Stimulated activated CD8-positive, alpha-beta memory T cell treated with anti-CD3 and anti-CD28 coated beads, Interleukin-15, amount 100 ng/mL, for 1 hour (primary cell): Measurements from ENCODE around the gene BMF.
"Not testable (repeated sequence)": the region's sequence is repeated elsewhere in the genome, so short reads cannot be mapped to it uniquely, and the experiment has no call there.

Experiments
- DNase-seq: peaks from one replicate; pipeline ENCODE4 v3.0.0-alpha.2; 2020; ENCODE audit warnings: low read depth

The BMF gene, protein sequence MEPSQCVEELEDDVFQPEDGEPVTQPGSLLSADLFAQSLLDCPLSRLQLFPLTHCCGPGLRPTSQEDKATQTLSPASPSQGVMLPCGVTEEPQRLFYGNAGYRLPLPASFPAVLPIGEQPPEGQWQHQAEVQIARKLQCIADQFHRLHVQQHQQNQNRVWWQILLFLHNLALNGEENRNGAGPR

DNA sequence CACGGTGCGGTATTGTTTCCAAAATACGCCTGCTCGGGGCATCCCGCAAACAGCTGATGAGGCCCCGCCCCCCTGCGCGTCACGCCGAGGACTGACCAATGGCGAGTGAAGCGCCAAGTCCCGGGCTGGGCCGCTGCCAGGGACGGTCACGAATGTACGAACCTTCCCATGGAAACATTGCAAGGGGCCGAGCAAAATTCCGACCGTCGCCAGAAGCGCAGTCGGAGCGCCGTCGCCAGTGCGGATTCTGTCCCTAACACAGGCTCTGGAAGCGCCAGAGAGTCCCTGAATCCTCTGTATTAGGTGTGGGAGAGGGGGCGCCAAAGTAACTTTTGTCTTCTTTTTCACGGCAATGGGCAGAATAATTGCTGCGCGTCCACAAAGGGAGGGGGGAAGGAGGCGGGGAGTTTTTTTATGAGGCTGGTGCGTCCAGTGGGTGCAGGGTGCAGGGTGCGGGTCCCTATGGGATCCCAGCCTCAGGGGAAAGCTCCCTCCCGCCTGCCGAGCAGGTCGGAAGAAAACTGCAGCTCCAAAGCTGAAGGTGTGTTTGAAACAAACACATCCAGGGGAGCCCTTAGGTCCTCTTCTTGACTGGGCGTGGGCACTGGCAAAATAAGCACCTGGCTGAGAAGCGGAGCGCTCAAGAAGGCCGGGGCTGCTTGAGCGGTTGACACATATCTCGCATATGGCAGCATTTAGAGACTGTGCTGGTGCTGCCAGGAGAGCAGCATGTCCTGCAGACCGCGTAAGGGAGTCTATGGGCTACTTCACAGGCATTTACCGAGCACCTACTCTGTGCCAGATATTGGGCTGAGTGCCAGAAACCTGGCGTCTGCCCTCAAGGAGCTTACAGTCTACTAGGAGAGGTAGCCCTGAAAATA is at the start of gene BMF:
Gene BMF, minus strand, starts transcription at position 25 of the 881 bp plus-strand sequence. CDS start 2,793 bp downstream, outside the sequence.
- DNase-seq, result peak; percentile 94

GRCh38 chr15:40157778-40158447 is 49.2 kb upstream of the BMF start:
- DNase-seq, result no peak

DNA sequence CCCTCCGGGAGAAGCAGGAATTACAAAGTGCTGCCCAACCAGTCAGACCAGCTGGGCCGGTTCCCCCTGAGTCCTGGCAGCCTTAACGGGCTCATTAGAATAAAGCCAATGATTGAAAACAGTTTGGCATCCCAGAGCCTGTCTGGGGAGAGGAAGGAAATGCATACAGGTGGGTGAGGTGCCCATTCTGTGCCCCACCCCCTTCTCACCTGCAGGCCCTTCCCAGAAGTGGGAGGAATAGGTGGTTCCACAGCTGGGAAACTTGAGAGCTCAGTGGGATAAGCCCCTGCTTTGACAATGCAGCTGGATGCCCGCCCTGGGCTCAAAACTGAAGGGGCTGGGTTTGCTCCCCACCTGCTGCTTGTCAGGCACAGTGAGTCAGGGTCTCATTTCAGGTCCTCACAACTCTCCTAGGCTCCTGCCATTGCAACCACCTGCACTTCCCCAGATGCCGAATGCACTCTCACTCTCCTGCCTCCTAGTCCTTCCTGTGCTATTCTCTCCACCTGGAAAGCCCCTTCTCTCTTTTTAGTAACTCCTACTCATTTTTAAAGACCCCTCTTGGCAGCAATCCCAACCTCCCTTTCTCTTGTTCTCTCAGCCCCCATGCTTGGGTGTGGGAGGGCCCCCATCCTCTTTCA is 46.7 kb upstream of the BMF start:
- DNase-seq, result no peak

GRCh38 chr15:40154821-40155220 is 46.1 kb upstream of the BMF start:
- not testable (repeated sequence) for DNase-seq

GRCh38 chr15:40151991-40152390 is 43.3 kb upstream of the BMF start:
- no peak for DNase-seq

DNA sequence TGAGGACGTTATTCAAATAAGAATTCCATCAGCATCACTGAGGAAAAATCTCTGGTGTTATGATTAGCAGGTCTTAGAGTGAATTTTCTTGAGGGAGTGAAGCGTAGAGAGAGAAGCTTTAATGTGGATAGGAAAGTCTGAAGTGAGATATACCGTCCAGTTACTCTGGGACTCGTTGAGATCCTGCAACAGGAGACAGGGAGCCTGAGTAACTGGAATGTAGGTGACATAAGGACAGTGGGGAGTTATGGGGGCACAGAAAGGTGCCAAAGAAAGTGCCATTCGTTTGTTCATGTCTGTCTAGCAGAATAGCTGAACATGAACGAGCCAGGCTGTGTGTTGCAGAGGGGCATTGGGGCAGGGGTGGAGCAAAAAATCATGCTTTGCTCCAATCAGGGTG is 42.8 kb upstream of the BMF start:
- no peak for DNase-seq

DNA sequence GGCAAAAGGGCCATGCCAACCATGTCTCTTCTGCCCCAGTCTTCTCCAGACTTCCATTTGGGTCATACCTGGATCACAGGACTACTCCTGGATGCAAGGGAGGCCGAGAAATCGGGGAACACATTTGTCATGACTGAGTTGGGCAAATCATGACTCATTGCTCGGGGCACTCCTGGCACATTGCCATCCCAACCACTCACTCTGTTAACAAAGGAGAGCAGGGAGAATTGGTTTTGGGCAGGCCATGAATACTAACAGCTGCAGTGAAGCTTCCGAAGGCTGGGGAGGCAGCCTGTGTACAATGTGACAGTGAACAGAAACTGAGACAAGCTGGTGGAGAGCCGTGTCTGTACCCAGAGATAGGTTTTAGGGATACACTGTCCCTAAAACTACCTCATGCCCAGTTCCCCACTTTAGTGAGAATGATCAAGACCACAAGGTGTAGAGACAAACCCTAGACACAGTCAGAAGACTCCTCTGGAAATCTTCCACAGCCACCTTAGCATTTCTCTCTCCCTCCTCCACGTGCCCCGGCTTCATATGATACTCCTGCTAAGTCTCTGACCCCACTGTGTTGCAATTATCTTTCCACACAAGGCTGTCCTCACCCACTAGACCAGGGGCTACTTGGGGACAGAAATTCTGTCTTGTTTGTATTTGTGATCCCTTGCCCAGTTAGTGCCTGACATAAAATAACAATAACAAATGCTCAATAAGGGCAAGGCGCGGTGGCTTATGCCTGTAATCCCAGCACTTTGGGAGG is 41.7 kb upstream of the BMF start:
- no peak for DNase-seq

DNA sequence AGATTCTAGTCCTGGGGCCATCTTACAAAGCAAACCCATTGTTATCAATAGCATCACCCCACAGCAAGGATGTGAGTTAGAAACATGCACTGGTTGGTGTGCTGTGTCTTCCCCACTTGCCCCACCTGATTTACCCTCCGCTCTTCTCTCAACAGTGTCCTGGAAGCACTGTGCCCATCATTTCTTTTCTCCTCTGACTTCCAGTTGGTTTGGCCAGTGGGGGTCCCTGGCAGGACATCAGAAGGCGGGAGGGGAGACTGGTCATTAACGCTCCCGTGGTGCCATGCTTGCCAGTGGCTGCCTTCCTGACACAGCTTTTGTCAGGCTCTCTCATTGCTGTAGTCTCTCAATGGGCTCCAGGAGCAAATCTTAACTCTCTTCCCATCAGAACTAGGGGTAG is 40.7 kb upstream of the BMF start:
- DNase-seq, result no peak

DNA sequence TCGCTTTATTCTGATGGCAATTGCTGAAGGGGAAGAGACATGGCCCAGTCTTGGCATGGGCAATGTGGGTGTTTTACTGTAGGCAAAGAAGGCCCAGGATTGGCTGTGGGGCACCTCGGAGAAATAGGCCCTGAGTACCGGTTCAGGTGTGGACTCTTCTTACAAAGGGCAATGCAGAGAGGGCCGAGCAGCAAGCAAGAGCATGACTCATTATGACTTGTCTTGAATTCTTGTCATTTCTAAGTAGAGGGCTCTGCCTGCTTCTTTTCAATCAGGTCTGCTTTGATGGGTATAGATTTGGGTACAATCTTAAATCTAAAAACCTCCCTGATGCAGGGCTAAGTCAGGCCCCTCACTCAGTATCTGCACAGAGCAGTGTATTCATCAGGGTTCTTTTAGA is 37.4 kb upstream of the BMF start:
- DNase-seq, result no peak

GRCh38 chr15:40142428-40142827 is 33.7 kb upstream of the BMF start:
- DNase-seq, result no peak

GRCh38 chr15:40138201-40138570 is 29.5 kb upstream of the BMF start:
- DNase-seq, result not testable (repeated sequence)

DNA sequence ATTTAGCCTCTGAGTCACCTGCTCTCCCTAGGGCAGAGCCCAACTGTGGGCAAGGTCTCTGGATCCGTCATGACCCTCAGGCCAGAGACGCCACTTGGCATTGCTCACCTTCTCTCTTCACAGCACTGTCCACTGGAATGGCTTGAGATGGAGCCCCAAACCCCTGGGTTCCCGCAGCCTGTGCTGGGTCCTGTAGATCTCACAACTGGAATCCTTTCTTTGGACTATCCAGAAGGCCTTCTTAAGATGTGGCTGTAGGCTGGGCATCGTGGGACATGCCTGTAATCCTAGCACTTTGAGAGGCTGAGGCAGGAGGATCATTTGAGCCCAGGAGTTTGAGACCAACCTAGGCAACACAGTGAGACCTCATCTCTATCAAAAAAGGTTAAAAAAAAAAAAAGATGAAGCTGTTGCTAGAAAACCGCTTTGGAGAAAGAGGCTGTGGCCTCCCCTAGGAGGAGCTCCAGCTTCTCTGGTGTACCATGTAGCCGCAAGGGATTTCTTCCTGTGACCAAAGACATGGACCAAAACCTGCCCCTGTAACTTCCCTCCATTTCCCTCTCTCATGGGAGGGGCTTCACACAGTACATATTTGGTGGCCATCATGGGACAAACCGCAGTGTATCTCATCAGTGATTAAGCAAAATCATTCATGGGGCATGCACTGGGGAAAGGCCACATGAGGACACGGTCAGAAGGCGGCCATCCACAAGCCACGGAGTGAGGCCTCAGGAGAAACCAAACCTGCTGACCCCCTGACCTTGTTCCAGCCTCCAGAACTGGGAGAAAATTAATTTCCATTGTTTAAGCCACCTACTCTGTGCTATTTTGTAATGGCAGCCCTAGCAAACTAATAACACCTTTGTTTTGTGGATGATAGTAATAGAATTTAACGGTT is 28.9 kb upstream of the BMF start:
- no peak for DNase-seq

DNA sequence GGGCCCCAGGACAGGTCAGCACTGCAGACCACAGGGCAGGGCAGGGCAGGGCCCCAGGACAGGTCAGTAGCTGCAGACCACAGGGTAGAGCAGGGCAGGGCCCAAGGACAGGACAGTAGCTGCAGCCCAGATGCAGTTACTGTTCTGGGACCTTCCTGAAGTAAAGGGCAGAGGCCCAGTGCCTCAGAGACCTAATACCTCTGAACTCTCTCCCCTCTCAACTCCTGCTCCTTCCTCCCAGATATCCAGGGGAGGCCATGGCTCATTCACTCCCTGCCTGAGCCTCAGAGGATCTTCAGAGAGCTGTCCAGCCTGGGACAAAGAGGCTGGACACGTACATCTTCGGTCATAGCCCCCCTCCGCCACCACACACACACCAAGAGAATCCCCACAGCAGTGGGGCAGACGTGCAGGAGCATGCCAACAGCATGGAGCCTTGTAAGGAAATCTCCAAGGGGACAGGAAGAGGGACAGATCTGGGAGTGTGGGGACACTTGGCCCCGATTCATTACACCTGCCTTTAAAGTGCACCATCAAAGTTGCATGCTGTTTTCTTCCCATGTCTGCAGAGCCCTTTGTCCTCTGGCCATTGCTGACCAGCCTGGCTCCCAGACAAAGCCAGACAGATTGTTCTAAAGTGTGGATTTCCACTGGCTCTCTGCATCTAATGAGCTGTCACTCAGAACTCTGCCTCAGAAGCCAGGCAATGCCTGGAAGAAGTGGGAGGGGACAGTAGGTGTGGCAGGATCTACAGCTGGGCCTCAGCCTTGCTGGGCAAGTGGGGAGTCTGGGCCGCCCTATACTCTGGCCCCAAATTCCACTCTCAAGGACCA is 28.0 kb upstream of the BMF start:
- no peak for DNase-seq

- DNase-seq, result not testable (repeated sequence)
Observed at GRCh38 chr15:40135846-40136450, 27.3 kb upstream of the BMF start.

GRCh38 chr15:40134885-40135284 is 26.2 kb upstream of the BMF start:
- DNase-seq, result no peak

DNA sequence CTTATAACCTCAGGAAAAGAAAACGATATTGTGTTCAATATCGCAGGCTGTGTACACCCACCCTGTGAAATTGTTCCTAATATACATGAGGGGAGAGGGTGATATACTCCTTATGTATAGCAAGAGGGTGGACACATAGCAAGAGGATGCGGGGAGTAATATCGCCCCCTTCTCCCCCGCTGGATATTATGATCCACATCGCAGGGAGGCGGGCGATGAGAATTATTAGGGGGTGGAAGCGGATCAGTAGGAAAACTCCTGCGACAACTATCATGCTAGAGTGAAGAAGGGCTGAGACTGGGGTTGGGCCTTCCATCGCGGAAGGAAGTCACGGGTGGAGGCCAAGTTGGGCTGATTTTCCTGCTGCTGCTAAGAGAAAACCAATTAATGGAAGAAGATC is 24.9 kb upstream of the BMF start:
- no peak for DNase-seq

DNA sequence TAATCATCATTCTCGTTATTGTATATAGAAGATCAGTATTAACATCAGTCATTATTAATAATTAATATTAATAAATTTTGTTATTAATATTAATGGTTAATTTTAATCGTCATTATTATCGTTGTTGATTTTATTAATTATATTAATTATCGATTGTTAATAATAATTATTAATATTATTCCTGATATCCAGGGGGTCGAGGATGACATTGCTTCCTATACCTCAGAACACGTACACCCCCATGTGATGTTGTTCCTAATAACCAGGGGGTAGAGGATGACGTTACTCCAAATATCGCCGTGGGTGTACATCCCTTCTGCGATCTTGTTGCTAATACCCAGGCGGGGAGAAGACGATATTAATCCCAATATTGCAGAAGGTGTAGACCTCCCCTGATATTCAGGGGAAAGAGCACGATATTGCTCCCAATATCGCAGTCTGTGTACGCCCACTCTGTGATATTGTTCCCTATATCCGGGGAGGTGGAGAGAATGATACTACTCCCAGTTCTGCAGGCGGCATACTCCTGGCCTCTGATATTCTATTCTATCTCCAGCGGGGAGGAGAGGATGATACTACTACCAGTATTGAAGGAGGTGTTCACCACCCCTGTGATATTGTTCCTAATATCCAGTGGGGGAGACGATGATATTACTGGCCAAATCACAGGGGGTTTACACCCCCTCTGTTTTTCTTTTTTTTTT is 22.3 kb upstream of the BMF start:
- DNase-seq, result no peak

GRCh38 chr15:40130118-40130517 is 21.4 kb upstream of the BMF start:
- DNase-seq, result no peak
